OCI-LY7 (cell line): Measurements from ENCODE around the gene HRAS.

Source experiments
- CTCF ChIP-seq: fragments of 200-600 bp; sonication (generic); conservative IDR thresholded peaks from 2 replicates; pipeline ENCODE4 v1.5.1; 2014; ENCODE audit warnings: mild to moderate bottlenecking, antibody characterized with exemption, low read length, moderate library complexity, mixed read lengths
- EZH2phosphoT487 ChIP-seq: fragments of 200-600 bp; sonication (generic); IDR thresholded peaks from 2 replicates; pipeline ENCODE4 v1.6.1; 2018; ENCODE audit warnings: low read depth, borderline replicate concordance, mild to moderate bottlenecking, mixed run types, antibody characterized with exemption, low read length, moderate library complexity, mixed read lengths

DNA sequence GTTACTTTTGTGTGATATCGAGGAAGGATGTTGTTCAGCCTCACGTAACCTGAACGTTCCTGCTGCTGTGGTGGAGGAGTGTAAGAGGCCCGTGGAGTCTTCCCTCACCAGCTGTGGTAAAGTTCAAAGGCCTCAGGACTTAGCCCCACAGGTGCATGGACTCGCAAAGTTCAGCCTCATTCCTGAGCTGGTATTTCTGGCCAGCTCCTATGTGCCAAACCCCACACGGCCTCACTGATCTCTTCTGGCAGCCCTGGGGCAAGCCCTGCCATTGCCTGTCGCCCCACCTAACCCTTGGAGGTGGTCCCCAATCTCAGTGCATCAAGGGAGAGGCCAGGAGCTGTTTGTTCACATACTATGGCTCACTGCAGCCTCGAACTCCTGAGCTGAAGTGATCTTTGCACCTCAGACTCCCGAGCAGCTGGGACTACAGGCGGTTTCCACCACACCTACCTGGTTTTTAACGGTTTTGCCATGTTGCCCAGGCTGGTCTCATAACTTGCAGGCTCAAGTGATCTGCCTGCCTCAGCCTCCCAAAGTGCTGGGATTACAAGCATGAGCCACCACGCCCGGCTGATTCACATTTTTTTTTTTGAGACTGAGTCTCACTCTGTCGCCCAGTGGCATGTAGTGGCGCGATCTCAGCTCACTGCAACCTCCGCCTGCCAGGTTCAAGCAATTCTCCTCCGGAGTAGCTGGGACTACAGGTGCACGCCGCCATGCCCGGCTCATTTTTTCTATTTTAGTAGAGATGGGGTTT is 43.1 kb upstream of the HRAS start:
- TF ChIP-seq CTCF (no peak), EZH2phosphoT487 (no peak)
